K562 (cell line): Measurements from ENCODE around the gene SMYD2. TPM values are rescaled to one million over a fixed set of nuclear protein-coding genes. Genes with fewer than 3 reads are reported as not detected.

Source experiments
- ATAC-seq: fragments of 200-7000 bp; cut with Tn5 transposase; 3 replicates; pipeline ENCODE4 v1.9.1; 2020; ENCODE audit warnings: moderate library complexity
- BruUV-seq: library from RNA; stranded (reverse); fragments of 400-500 nt; replicated peaks from 2 replicates; lab custom pipeline; 2021; lab: Mats Ljungman, UMichigan
- CTCF ChIA-PET: fragments of 300-600 bp; formaldehyde crosslinking; extraction: SDS; loops from one replicate; lab custom pipeline; 2021; ENCODE audit warnings: low intra/inter-chr PET ratio; lab: Yijun Ruan, JAX
- POLR2A ChIA-PET: fragments of 300-600, 350-650 bp; sonication (Branson Sonifier 250); formaldehyde crosslinking; extraction: SDS; loops from one replicate; lab custom pipeline; 2021; ENCODE audit warnings: antibody characterized with exemption, inconsistent platforms; lab: Yijun Ruan, JAX
- DNase-seq, 4 experiments: peaks; one replicate each; pipeline versions ENCODE4 v3.0.0 to v3.0.0-alpha.2; 2011 to 2018; ENCODE audit warnings: low spot score in 3 of 4, mixed read lengths in 3 of 4; ENCODE audit errors: extremely low read depth in 1 of 4
- FAIRE-seq: peaks from 2 replicates; lab custom pipeline; 2011; peaks lifted over from hg19 to GRCh38; lab: Jason Lieb, UNC
- H2AFZ ChIP-seq: 2 replicates; pipeline ENCODE4 v1.6.0; 2011; ENCODE audit warnings: low read depth, low read length, control low read depth, inconsistent platforms
- H3K27ac ChIP-seq: fragments of 200-600 bp; 3 replicates; pipeline ENCODE4 v1.8.0; 2011; ENCODE audit warnings: low read depth, mild to moderate bottlenecking, control low read depth, inconsistent platforms, low read length, moderate library complexity, mixed read lengths; ENCODE audit errors: extremely low read depth
- H3K27me3 ChIP-seq, 2 experiments: fragments of 300-600 bp in 1 of 2; 2 replicates in 1 of 2; 3 replicates in 1 of 2; pipeline versions ENCODE4 v1.6.0 to v1.8.0; 2011; ENCODE audit warnings: inconsistent platforms in 2 of 2, low read length in 2 of 2, mild to moderate bottlenecking in 1 of 2, mixed read lengths in 1 of 2, moderate library complexity in 1 of 2; ENCODE audit not compliant: control insufficient read depth in 2 of 2, insufficient read depth in 2 of 2
- H3K36me3 ChIP-seq: fragments of 300-600 bp; 3 replicates; pipeline ENCODE4 v1.8.0; 2011; ENCODE audit warnings: mild to moderate bottlenecking, low read length, inconsistent platforms; ENCODE audit not compliant: control insufficient read depth, insufficient read depth
- H3K4me1 ChIP-seq, 2 experiments: fragments of 200-600 bp in 1 of 2; replicated peaks in 1 of 2; 2 replicates in 1 of 2; 3 replicates in 1 of 2; pipeline versions ENCODE4 v1.5.1 to v1.8.0; 2011; ENCODE audit warnings: inconsistent platforms in 2 of 2, low read length in 2 of 2, mild to moderate bottlenecking in 1 of 2, mixed read lengths in 1 of 2, moderate library complexity in 1 of 2; ENCODE audit not compliant: control insufficient read depth in 2 of 2, insufficient read depth in 2 of 2
- H3K4me2 ChIP-seq: 2 replicates; pipeline ENCODE4 v1.6.1; 2011; ENCODE audit warnings: low read length, control low read depth, inconsistent platforms, mixed read lengths; ENCODE audit not compliant: insufficient read depth
- H3K4me3 ChIP-seq: fragments of 200-600 bp; sonication (generic), shearing (Covaris generic); 2 replicates; pipeline ENCODE4 v1.5.1; 2016; ENCODE audit warnings: control low read depth, inconsistent platforms
- H3K79me2 ChIP-seq: fragments of 200-600 bp; 3 replicates; pipeline ENCODE4 v1.8.0; 2011; ENCODE audit warnings: low read length, inconsistent platforms; ENCODE audit not compliant: control insufficient read depth, insufficient read depth
- H3K9ac ChIP-seq, 2 experiments: 2 replicates each; pipeline versions ENCODE4 v1.6.0 to v1.6.1; 2011; ENCODE audit warnings: low read depth in 2 of 2, low read length in 2 of 2, control low read depth in 1 of 2, inconsistent platforms in 1 of 2, mild to moderate bottlenecking in 1 of 2, mixed read lengths in 1 of 2; ENCODE audit not compliant: insufficient read depth in 1 of 2
- H3K9me1 ChIP-seq: one replicate; pipeline ENCODE4 v1.6.0; 2011; ENCODE audit warnings: inconsistent platforms, mild to moderate bottlenecking, low read length, moderate library complexity; ENCODE audit not compliant: control insufficient read depth, insufficient read depth
- H3K9me3 ChIP-seq: replicated peaks from 2 replicates; pipeline ENCODE4 v1.5.1; 2011; ENCODE audit warnings: low read depth, low read length, inconsistent platforms; ENCODE audit not compliant: control insufficient read depth, insufficient read depth
- H4K20me1 ChIP-seq: replicated peaks from 2 replicates; pipeline ENCODE4 v1.6.1; 2011; ENCODE audit warnings: low read length, inconsistent platforms, mixed read lengths; ENCODE audit not compliant: control insufficient read depth, insufficient read depth
- CBFA2T3 ChIP-seq: fragments of 450-650 bp; IDR thresholded peaks from 2 replicates; pipeline ENCODE4 v1.6.1; 2017
- L3MBTL2 ChIP-seq: fragments of 450-650 bp; IDR thresholded peaks from 2 replicates; pipeline ENCODE4 v1.6.1; 2016; ENCODE audit warnings: mild to moderate bottlenecking, moderate library complexity
- STAG1 ChIP-seq: sonication (generic); formaldehyde crosslinking; IDR thresholded peaks from 2 replicates; pipeline ENCODE4 v1.5.0; 2020; ENCODE audit warnings: missing genetic modification reagents, borderline replicate concordance
- STAT6 ChIP-seq: sonication (generic); formaldehyde crosslinking; IDR thresholded peaks from 2 replicates; pipeline ENCODE4 v1.8.1; 2023; ENCODE audit warnings: mild to moderate bottlenecking, missing genetic modification reagents
- WGBS: fragments of 100-300 bp; shearing (Covaris generic); methylation state at CpG from one replicate; pipeline ENCODE4 v1.1.6; 2016; ENCODE audit warnings: low coverage, mixed read lengths; ENCODE audit not compliant: insufficient coverage; ENCODE audit errors: missing lambda C conversion rate; 5-methylcytosine and 5-hydroxymethylcytosine counted together
- in situ Hi-C: fragments of 300-500 bp; cut with MboI; formaldehyde crosslinking; loops from 4 replicates; pipeline ENCODE4 v1.15.0; 2018; ENCODE audit warnings: inconsistent platforms, mixed read lengths
- intact Hi-C: fragments of 100-400 bp; cut with micrococcal nuclease; formaldehyde crosslinking; loops from 2 replicates; pipeline ENCODE4 v1.14.2; 2022
- polyA plus RNA-seq, 8 experiments: library from polyadenylated mRNA; depleted of rRNA in 4 of 8; stranded (reverse) in 5 of 8; unstranded in 3 of 8; fragments of >200 nt; fragmentation: Nextera tagmentation in 2 of 8; fragmentation: Illumina TruSeq in 1 of 8; extraction: Ambion mirVana in 2 of 8; extraction: Trizol in 1 of 8; gene quantifications; 2 replicates each; pipeline versions ENCODE4 v1.2.1 to v1.2.3, GENCODE V29; 2011 to 2014; ENCODE audit warnings: inconsistent platforms in 1 of 8, missing spikeins in 1 of 8
- total RNA-seq, 7 experiments: library from RNA; depleted of rRNA in 6 of 7; stranded (reverse); fragments of >200 nt in 6 of 7; fragmentation: Illumina TruSeq in 2 of 7; extraction: Trizol in 2 of 7; gene quantifications; 2 replicates each; pipeline versions ENCODE4 v1.2.1 to v1.2.3, GENCODE V29; 2011 to 2021; ENCODE audit warnings: low replicate concordance in 1 of 7

Gene SMYD2
- total and polyA plus RNA-seq, 9 of the 15 experiments (the other 6 are each of a cell fraction or from before 2014, with no cell fraction given) = 13.8 to 81.3 (median 39.9) TPM

- TF ChIP-seq STAT6 (CRISPR knock-in tag) (peak; percentile 70; the same call in 1 of the 2 replicates), L3MBTL2 (no peak), STAG1 (peak; percentile 70)
Observed at GRCh38 chr1:214328770-214329469, 48.0 kb downstream of the SMYD2 start (continued).

DNA sequence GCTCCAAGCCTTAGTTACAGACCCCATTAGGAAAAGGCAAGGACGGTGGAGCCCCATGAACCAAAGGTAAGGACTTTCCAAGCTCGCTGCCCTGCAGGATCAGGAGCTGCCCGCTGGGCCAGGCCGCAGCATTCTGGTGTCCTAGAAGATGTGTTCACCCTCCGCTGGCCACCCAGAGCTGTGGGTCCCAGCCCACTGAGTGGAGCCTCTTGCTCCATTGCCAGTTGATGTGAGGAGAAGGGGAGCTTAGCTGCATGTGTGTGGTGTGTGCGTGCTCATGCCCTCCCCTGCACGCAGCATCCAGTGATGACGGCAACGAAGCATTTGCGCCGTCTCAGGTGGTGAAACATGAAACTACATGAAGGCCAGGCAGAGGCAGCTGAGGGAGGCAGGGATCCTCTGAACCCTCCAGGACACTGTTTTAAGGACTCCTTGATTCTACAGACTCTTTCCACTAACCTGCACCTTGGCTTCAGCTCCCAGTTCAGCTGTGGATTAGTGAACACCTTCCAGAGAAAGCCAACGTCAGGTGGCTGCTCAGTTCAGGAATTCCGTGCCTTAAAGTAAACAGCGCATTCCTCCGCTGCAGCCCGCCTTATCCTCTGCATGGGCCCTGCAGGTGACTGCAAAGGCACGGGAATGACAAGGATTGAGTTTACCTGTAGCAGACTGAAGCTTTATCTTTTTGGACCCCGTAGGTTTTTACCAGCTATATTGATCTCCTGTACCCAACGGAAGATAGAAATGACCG, 48.7 kb downstream of the SMYD2 start:
- POLR2A ChIA-PET = interaction anchor here (1.1 to 1.6 kb wide), 2 partner anchors 25 to 68 kb away, joined by 3 to 5 read pairs; no protein-coding TSS in a partner anchor
- H3K9me3 ChIP-seq = no peaks in the 10 kb centered on the region
- peak overlapping the region in 1 of 2 experiments; percentile 41; a peak in 1 of 4 replicates for H3K9ac ChIP-seq
- H3K36me3 ChIP-seq = peaks cover 52% of the 10 kb centered on the region; the same call in 1 of the 3 replicates
- no peaks in the 10 kb centered on the region for H3K79me2 ChIP-seq
- ATAC-seq (no peak), DNase-seq (no peak), FAIRE-seq (no peak)
- no peaks in the 10 kb centered on the region; a peak in 3 of 5 replicates for H3K4me1 ChIP-seq
- H3K27ac ChIP-seq = no peak overlapping the region
- no peak overlapping the region for H3K4me3 ChIP-seq
- no TSS peak for BruUV-seq
- CTCF ChIA-PET = interaction anchor here (0.5 to 3.2 kb wide), 9 partner anchors 47 to 1085 kb away, joined by 3 to 29 read pairs (median 12); no protein-coding TSS in a partner anchor
- 80% methylated on average over 20 of the region's 20 CpGs for WGBS
- H3K9me1 ChIP-seq = no peaks in the 10 kb centered on the region
- no peak overlapping the region for H2AFZ ChIP-seq
- H3K27me3 ChIP-seq = no peaks in the 10 kb centered on the region
- TF ChIP-seq CBFA2T3 (no peak), STAG1 (0 out of 2 replicates have a peak, but pooled peaks have one; percentile 17)
- H4K20me1 ChIP-seq = peaks cover 10% of the 10 kb centered on the region; the same call in 1 of the 2 replicates
- H3K4me2 ChIP-seq = no peak overlapping the region
- intact Hi-C loops (loop anchor here (1.0 to 5.0 kb wide), 3 partner anchors 59 to 118 kb away; no protein-coding TSS in a partner anchor), in situ Hi-C loops (loop anchor here (5.0 kb wide), 2 partner anchors 62 to 117 kb away; no protein-coding TSS in a partner anchor)
